Activated CD4-positive, alpha-beta memory T cell treated with anti-CD3 and anti-CD28 coated beads for 36 hours (primary cell): ENCODE measurements around the gene SETD2. TPM values are rescaled to one million over a fixed set of nuclear protein-coding genes. Genes with fewer than 3 reads are reported as not detected.
A peak's percentile ranks its signal among the peaks of the same experiment; 100 is the strongest.

Source experiments
- CTCF ChIA-PET: fragments of 350-600 bp; sonication (Branson Sonifier 250); formaldehyde crosslinking; loops from one replicate; lab custom pipeline; 2021; ENCODE audit warnings: antibody characterized with exemption, inconsistent platforms; lab: Charles Lee
- POLR2A ChIA-PET: fragments of 350-600 bp; sonication (Branson Sonifier 250); formaldehyde crosslinking; loops from one replicate; lab custom pipeline; 2021; ENCODE audit warnings: antibody characterized with exemption; lab: Charles Lee
- DNase-seq: peaks from one replicate; pipeline ENCODE4 v3.0.0-alpha.2; 2020
- H3K27ac Mint-ChIP-seq: one replicate; pipeline ENCODE4 v1.8.0; 2021; ENCODE audit warnings: mixed read lengths
- H3K27me3 Mint-ChIP-seq: one replicate; pipeline ENCODE4 v1.8.0; 2021; ENCODE audit warnings: mixed read lengths
- H3K36me3 Mint-ChIP-seq: one replicate; pipeline ENCODE4 v1.8.0; 2021; ENCODE audit warnings: mixed read lengths
- H3K4me1 Mint-ChIP-seq: one replicate; pipeline ENCODE4 v1.8.0; 2021; ENCODE audit warnings: low read depth, mixed read lengths
- H3K4me3 Mint-ChIP-seq: one replicate; pipeline ENCODE4 v1.8.0; 2021; ENCODE audit warnings: mild to moderate bottlenecking, mixed read lengths
- H3K9me3 Mint-ChIP-seq: one replicate; pipeline ENCODE4 v1.8.0; 2021; ENCODE audit warnings: mixed read lengths
- intact Hi-C: fragments of 100-400 bp; cut with micrococcal nuclease; formaldehyde crosslinking; loops from one replicate; pipeline ENCODE4 v1.15.1; 2023
- total RNA-seq, 2 experiments: library from RNA; stranded (reverse); gene quantifications; one replicate each; pipeline ENCODE4 v1.2.3, GENCODE V29; 2021

The SETD2 gene
- total RNA-seq, 2 experiments from 2014 or later: 31.2 to 31.8 TPM

- intact Hi-C loops: no loop called here
- ChIA-PET POLR2A (no interaction called here), CTCF (interaction anchor here (1.2 to 2.0 kb wide), 2 partner anchors 13 to 75 kb away, joined by 4 to 5 read pairs; no protein-coding TSS in a partner anchor)
- Mint-ChIP-seq H3K9me3 (no peaks in the 10 kb centered on the region), H3K36me3 (peaks cover 4% of the 10 kb centered on the region), H3K27me3 (no peaks in the 10 kb centered on the region), H3K4me1 (peaks cover 81% of the 10 kb centered on the region), H3K27ac (peak overlapping the region; percentile 47), H3K4me3 (no peak overlapping the region)
- no peak for DNase-seq
These were observed 179.1 kb downstream of the SETD2 start for GRCh38 chr3:46984591-46985459.

- intact Hi-C loops: no loop called here
- Mint-ChIP-seq H3K4me3 (no peak overlapping the region), H3K36me3 (no peaks in the 10 kb centered on the region), H3K9me3 (no peaks in the 10 kb centered on the region), H3K4me1 (peaks cover 70% of the 10 kb centered on the region), H3K27me3 (no peaks in the 10 kb centered on the region), H3K27ac (peak overlapping the region; percentile 54)
- POLR2A ChIA-PET: no interaction called here
- DNase-seq: no peak
- CTCF ChIA-PET: interaction anchor here (1.9 kb wide), 1 partner anchor 15 kb away, joined by 9 read pairs; no protein-coding TSS in a partner anchor
These were observed 181.4 kb downstream of the SETD2 start for GRCh38 chr3:46982546-46982945.

GRCh38 chr3:46981932-46982471 lies 181.9 kb downstream of the SETD2 start:
- no peak for DNase-seq
- no peaks in the 10 kb centered on the region for H3K9me3 Mint-ChIP-seq
- H3K4me1 Mint-ChIP-seq: peaks cover 67% of the 10 kb centered on the region
- intact Hi-C loops: no loop called here
- no peaks in the 10 kb centered on the region for H3K27me3 Mint-ChIP-seq
- no peak overlapping the region for H3K4me3 Mint-ChIP-seq
- no peaks in the 10 kb centered on the region for H3K36me3 Mint-ChIP-seq
- peak overlapping the region; percentile 23 for H3K27ac Mint-ChIP-seq
- ChIA-PET CTCF (interaction anchor here (0.6 to 1.9 kb wide), 2 partner anchors 16 to 25 kb away, joined by 3 to 9 read pairs; no protein-coding TSS in a partner anchor), POLR2A (interaction anchor here (0.7 to 1.1 kb wide), 3 partner anchors 23 to 141 kb away, joined by 3 to 4 read pairs (median 4); no protein-coding TSS in a partner anchor)

DNA sequence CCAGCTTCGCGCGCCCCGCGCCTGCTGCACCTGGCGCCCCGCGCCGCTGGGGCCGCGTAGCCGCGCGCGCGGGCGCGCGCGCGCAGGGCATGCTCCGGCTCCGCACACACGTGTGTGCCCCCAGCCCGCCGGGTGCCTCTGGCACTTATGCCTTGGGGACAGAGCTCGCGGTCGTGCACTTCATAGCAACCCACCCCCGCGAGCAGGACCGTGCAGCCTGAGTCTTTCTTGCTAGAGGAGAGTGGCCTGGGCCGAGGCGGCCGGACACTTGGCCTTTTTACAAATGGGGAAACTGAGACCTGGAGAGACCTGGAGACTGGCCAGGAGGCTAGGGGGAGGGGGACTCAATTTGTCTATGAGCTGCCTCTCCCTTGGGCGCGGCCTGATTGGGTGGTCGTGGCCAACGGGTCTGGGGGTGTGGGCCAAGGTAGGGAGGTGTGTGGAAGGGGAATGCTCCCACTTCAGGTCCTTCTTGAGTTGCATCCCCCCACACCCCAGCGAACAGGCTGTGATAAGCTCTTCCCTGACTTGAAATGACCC lies 183.9 kb downstream of the SETD2 start:
- H3K4me3 Mint-ChIP-seq: peak overlapping the region; percentile 82
- H3K27ac Mint-ChIP-seq: peak overlapping the region; percentile 84
- no peaks in the 10 kb centered on the region for H3K27me3 Mint-ChIP-seq
- peak; percentile 39 for DNase-seq
- intact Hi-C loops: loop anchor here (1.0 to 10.0 kb wide), 7 partner anchors 7 to 302 kb away; partner anchors contain the start of genes KIF9 and KLHL18
- peaks cover 52% of the 10 kb centered on the region for H3K4me1 Mint-ChIP-seq
- ChIA-PET CTCF (interaction anchor here (0.7 to 1.6 kb wide), 6 partner anchors 13 to 56 kb away, joined by 3 to 7 read pairs (median 4); no protein-coding TSS in a partner anchor), POLR2A (interaction anchor here (0.8 to 3.7 kb wide), 10 partner anchors 7 to 401 kb away, joined by 3 to 27 read pairs (median 4); partner anchors contain the start of genes PTPN23 and SETD2)
- no peaks in the 10 kb centered on the region for H3K9me3 Mint-ChIP-seq
- peaks cover 6% of the 10 kb centered on the region for H3K36me3 Mint-ChIP-seq

DNA sequence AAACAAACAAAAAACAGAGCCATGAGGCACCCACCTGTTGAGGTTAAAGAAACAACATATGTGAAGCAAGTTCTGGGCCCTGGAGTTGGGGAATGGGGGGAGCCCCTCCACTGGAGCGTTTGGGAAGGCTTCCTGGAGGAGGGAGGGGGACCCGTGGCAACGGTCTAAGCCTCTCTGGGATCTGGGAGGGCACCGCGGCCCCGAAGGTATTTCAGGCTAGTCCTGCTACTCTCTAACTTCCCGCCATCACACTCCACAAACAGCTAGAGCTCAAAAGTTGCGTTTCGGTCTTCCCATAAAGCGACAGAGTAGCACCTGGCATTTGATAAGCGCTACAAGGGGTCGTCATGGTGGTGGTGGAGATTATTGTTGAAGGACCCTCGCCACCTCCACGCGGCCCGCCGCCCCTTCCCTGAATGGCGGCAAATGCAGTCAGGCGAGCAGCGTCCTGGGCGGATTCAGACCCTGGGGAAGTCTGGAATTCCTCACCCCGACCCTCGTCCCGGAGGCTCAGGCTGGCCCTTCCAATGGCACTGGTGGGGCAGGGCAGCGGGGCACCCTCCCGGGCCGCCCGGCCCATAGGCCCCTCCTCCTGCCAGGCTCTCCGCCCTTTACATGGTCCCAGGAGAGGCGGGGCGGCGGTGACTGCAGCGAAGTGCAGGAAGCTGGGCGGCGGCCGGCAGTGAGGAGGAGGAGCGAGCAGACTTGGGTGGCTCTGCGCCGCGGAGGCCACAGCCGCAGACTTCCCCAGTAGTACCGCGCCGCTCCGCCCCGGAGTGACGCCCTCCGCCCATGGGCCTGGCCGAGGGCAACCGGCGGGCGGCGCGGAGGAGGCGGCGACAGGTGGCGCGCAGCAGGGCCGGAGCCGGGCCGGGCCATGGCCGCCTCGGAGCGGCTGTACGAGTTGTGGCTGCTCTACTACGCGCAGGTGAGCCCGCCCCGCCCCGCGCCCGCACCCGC lies 184.6 kb downstream of the SETD2 start, which contains the start of gene NBEAL2:
TSS of gene NBEAL2 (plus strand) at position 682 of the 960 bp plus-strand sequence. CDS start at position 878, 196 bp downstream.
- peaks cover 52% of the 10 kb centered on the region for H3K4me1 Mint-ChIP-seq
- peak; percentile 98 for DNase-seq
- H3K27ac Mint-ChIP-seq: peak within 1 kb of the TSS; percentile 95
- intact Hi-C loops: loop anchor here (1.0 to 10.0 kb wide), 7 partner anchors 8 to 303 kb away; partner anchors contain the start of genes KIF9 and KLHL18
- no peaks in the 10 kb centered on the region for H3K9me3 Mint-ChIP-seq
- ChIA-PET POLR2A (interaction anchor here (1.0 to 3.7 kb wide), 9 partner anchors 8 to 401 kb away, joined by 3 to 27 read pairs (median 4); partner anchors contain the start of genes PTPN23 and SETD2), CTCF (interaction anchor here (1.1 to 1.6 kb wide), 6 partner anchors 8 to 66 kb away, joined by 3 to 7 read pairs (median 4); no protein-coding TSS in a partner anchor)
- peaks cover 13% of the 10 kb centered on the region for H3K36me3 Mint-ChIP-seq
- H3K4me3 Mint-ChIP-seq: peak within 1 kb of the TSS; percentile 85
- no peaks in the 10 kb centered on the region for H3K27me3 Mint-ChIP-seq

- CTCF ChIA-PET: interaction anchor here (1.1 kb wide), 2 partner anchors 9 to 66 kb away, joined by 4 to 5 read pairs; no protein-coding TSS in a partner anchor
These were observed 185.5 kb downstream of the SETD2 start for GRCh38 chr3:46978381-46978780.

DNA sequence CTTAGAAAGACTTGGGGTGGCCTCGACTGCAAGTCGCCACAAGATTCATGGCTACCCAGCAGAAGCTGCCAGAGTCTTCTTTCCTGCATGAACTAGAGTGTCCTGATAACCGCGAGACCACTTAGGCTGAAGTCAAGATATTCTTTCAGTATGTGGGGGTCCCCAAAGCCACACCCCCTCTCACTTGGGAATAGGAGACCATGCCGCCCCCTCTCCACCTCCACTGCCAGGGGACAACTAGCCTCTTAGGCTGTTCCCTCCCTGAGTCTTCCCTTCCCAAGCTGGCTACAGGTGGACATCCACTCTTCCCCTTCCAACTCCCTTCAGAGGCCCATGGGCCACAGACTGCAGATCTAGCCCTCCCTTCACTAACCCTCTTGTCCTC lies 186.1 kb downstream of the SETD2 start:
- peak overlapping the region; percentile 80 for H3K27ac Mint-ChIP-seq
- H3K9me3 Mint-ChIP-seq: no peaks in the 10 kb centered on the region
- peaks cover 18% of the 10 kb centered on the region for H3K36me3 Mint-ChIP-seq
- H3K4me1 Mint-ChIP-seq: peaks cover 56% of the 10 kb centered on the region
- no peaks in the 10 kb centered on the region for H3K27me3 Mint-ChIP-seq
- no peak for DNase-seq
- intact Hi-C loops: loop anchor here (5.0 to 10.0 kb wide), 4 partner anchors 39 to 304 kb away; partner anchors contain the start of genes KIF9 and KLHL18
- ChIA-PET CTCF (no interaction called here), POLR2A (interaction anchor here (3.5 to 3.7 kb wide), 2 partner anchors 10 to 30 kb away, joined by 17 to 18 read pairs; no protein-coding TSS in a partner anchor)
- peak overlapping the region; percentile 92 for H3K4me3 Mint-ChIP-seq

More at GRCh38 chr3:46978381-46978780, 185.5 kb downstream of the SETD2 start:
- Mint-ChIP-seq H3K36me3 (peaks cover 18% of the 10 kb centered on the region), H3K27me3 (no peaks in the 10 kb centered on the region), H3K4me1 (peaks cover 56% of the 10 kb centered on the region), H3K27ac (peak overlapping the region; percentile 95), H3K4me3 (peak overlapping the region; percentile 92), H3K9me3 (no peaks in the 10 kb centered on the region)
- DNase-seq: no peak
- intact Hi-C loops: loop anchor here (5.0 to 10.0 kb wide), 4 partner anchors 39 to 304 kb away; partner anchors contain the start of genes KIF9 and KLHL18
- POLR2A ChIA-PET: interaction anchor here (1.4 to 3.7 kb wide), 4 partner anchors 9 to 31 kb away, joined by 4 to 18 read pairs (median 10); no protein-coding TSS in a partner anchor

- POLR2A ChIA-PET: interaction anchor here (0.6 to 3.7 kb wide), 8 partner anchors 11 to 404 kb away, joined by 3 to 18 read pairs (median 4); partner anchors contain the start of gene PTPN23
- H3K27me3 Mint-ChIP-seq: no peaks in the 10 kb centered on the region
These were observed 187.4 kb downstream of the SETD2 start, which contains the start of gene CCDC12 for GRCh38 chr3:46976326-46977190. Gene CCDC12 (minus strand): TSS chr3:46976745. CDS start chr3:46976732, 13 bp downstream.

GRCh38 chr3:46974421-46975171 lies 189.3 kb downstream of the SETD2 start:
- H3K36me3 Mint-ChIP-seq: peaks cover 28% of the 10 kb centered on the region
- ChIA-PET POLR2A (no interaction called here), CTCF (no interaction called here)
- no peaks in the 10 kb centered on the region for H3K27me3 Mint-ChIP-seq
- H3K4me1 Mint-ChIP-seq: peaks cover 65% of the 10 kb centered on the region
- intact Hi-C loops: loop anchor here (5.0 to 10.0 kb wide), 4 partner anchors 43 to 308 kb away; partner anchors contain the start of genes KIF9 and KLHL18
- peak overlapping the region; percentile 75 for H3K27ac Mint-ChIP-seq
- peak overlapping the region; percentile 71 for H3K4me3 Mint-ChIP-seq
- DNase-seq: no peak
- no peaks in the 10 kb centered on the region for H3K9me3 Mint-ChIP-seq

More at GRCh38 chr3:46976326-46977190, 187.4 kb downstream of the SETD2 start, which contains the start of gene CCDC12:
- H3K4me1 Mint-ChIP-seq: peaks cover 57% of the 10 kb centered on the region
- H3K27ac Mint-ChIP-seq: peak within 1 kb of the TSS; percentile 97
- H3K36me3 Mint-ChIP-seq: peaks cover 22% of the 10 kb centered on the region
- no peaks in the 10 kb centered on the region for H3K9me3 Mint-ChIP-seq
- H3K4me3 Mint-ChIP-seq: peak within 1 kb of the TSS; percentile 92
- intact Hi-C loops: loop anchor here (1.0 to 10.0 kb wide), 6 partner anchors 41 to 537 kb away; partner anchors contain the start of genes ELP6, KIF9 and KLHL18
- peak; percentile 97 for DNase-seq
- CTCF ChIA-PET: interaction anchor here (1.0 kb wide), 1 partner anchor 17 kb away, joined by 3 read pairs; no protein-coding TSS in a partner anchor
